ENCODE measurements around the gene ENPEP. TPM values are rescaled to one million over a fixed set of nuclear protein-coding genes. Genes with fewer than 3 reads are reported as not detected.

The ENPEP gene
- total RNA-seq, 1 experiment from 2014 or later: not detected

DNA sequence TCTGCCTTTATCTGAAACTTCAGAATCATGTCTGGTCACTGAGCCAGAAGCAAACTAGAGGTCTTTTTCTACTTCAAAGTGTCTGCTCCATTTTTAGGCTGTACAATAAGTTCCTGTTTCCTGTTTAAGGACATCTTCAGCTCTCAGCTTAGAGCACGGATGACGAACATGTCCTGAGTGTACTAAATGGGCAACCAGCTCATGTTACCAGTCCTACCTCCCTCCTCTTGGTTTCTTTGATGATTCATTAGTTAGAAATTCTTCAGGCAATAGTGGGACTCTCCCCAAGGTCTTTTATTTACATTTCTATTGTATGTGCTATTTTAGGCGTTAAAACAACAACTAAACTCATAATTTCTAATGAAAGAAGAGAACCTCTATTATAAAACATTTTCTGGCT lies 58.0 kb downstream of the ENPEP start:
- H3F3A ChIP-seq (ENCODE audit: low read length, unreplicated experiment): no peaks in the 10 kb centered on the region
- H3K4me2 ChIP-seq (ENCODE audit: low read length): 0 out of 2 replicates have a peak overlapping the region, but pooled peaks have one; percentile 17
- H3K4me3 ChIP-seq (ENCODE audit: low read length): no peak overlapping the region
- H3K9me2 ChIP-seq (replicated peaks; ENCODE audit: low read length): no peaks in the 10 kb centered on the region
- H3K9me3 ChIP-seq (ENCODE audit: low read length): 0 out of 2 replicates have a peak, but pooled peaks cover 15% of the 10 kb centered on the region
- H3K4me1 ChIP-seq (ENCODE audit: insufficient read depth, low read length): peaks cover 6% of the 10 kb centered on the region
- DNase-seq (peak; percentile 90), ATAC-seq (peak; percentile 100)
- ChIA-PET CTCF (interaction anchor here (0.5 to 1.3 kb wide), 2 partner anchors 52 to 60 kb away, joined by 5 to 6 read pairs; no protein-coding TSS in a partner anchor), POLR2A (ENCODE audit: unreplicated experiment) (no interaction called here)
- H3K27ac ChIP-seq (ENCODE audit: low read length): peak overlapping the region; percentile 83
- BruUV-seq (replicated peaks): no TSS peak
- no peaks in the 10 kb centered on the region for H3K36me3 ChIP-seq (ENCODE audit: low read depth, low read length)
- H3K9ac ChIP-seq (ENCODE audit: low read length): no peak overlapping the region
- no peaks in the 10 kb centered on the region for H3K27me3 ChIP-seq (ENCODE audit: low read length)
- intact Hi-C loops (cut with micrococcal nuclease): loop anchor here (5.0 kb wide), 1 partner anchor 53 kb away; no protein-coding TSS in a partner anchor
- no peaks in the 10 kb centered on the region for H3K79me2 ChIP-seq (ENCODE audit: low read length)
- no peaks in the 10 kb centered on the region for H4K20me1 ChIP-seq (ENCODE audit: low read length)
- TF ChIP-seq CTCF (conservative IDR thresholded peaks at IDR 0.05; ENCODE audit: low read depth, low read length) (no peak), EZH2 (IDR thresholded peaks at IDR 0.05; ENCODE audit: low read length, unreplicated experiment) (no peak), EZH2phosphoT487 (IDR thresholded peaks at IDR 0.05; ENCODE audit: borderline replicate concordance, low read length) (no peak)
- no peak overlapping the region; the same call in 1 of the 2 replicates for H2AFZ ChIP-seq (ENCODE audit: low read length)

DNA sequence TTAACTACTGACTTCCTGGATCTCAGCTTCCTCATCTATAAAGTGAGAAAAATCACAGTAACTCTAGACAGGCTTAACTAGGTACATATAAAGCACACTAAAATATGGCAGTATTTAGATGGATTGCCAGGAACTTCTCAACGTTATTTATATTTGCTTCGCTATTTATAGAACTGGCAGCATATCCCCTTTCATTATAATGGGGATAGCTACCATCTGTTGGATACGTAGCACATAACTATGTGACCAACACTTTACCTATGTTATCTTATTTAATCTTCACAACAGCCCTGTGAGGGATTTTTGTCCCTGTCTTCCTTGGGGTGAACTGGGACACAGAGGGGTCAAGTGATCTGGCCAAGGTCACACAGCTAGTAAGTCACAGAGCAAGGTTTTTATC lies 64.6 kb downstream of the ENPEP start:
- Histone ChIP-seq H3K4me2 (ENCODE audit: low read length) (peak overlapping the region; percentile 50), H2AFZ (ENCODE audit: low read length) (0 out of 2 replicates have a peak overlapping the region, but pooled peaks have one; percentile 2), H4K20me1 (ENCODE audit: low read length) (no peaks in the 10 kb centered on the region), H3K36me3 (ENCODE audit: low read depth, low read length) (no peaks in the 10 kb centered on the region), H3K9me2 (replicated peaks; ENCODE audit: low read length) (no peaks in the 10 kb centered on the region), H3F3A (ENCODE audit: low read length, unreplicated experiment) (peaks cover 4% of the 10 kb centered on the region), H3K27me3 (ENCODE audit: low read length) (no peaks in the 10 kb centered on the region), H3K4me3 (ENCODE audit: low read length) (peak overlapping the region; percentile 29; the same call in 1 of the 2 replicates), H3K9me3 (ENCODE audit: low read length) (no peaks in the 10 kb centered on the region), H3K9ac (ENCODE audit: low read length) (peak overlapping the region; percentile 26), H3K27ac (ENCODE audit: low read length) (peak overlapping the region; percentile 79), H3K79me2 (ENCODE audit: low read length) (no peaks in the 10 kb centered on the region), H3K4me1 (ENCODE audit: insufficient read depth, low read length) (peaks cover 21% of the 10 kb centered on the region)
- TF ChIP-seq EZH2phosphoT487 (IDR thresholded peaks at IDR 0.05; ENCODE audit: borderline replicate concordance, low read length): no peak
- TF ChIP-seq CTCF (conservative IDR thresholded peaks at IDR 0.05; ENCODE audit: low read depth, low read length): no peak
- no peak for TF ChIP-seq EZH2 (IDR thresholded peaks at IDR 0.05; ENCODE audit: low read length, unreplicated experiment)
- intact Hi-C loops (cut with micrococcal nuclease): no loop called here
- ChIA-PET CTCF (interaction anchor here (0.7 kb wide), 1 partner anchor 220 kb away, joined by 3 read pairs; no protein-coding TSS in a partner anchor), POLR2A (ENCODE audit: unreplicated experiment) (no interaction called here)
- DNase-seq (peak; percentile 8), ATAC-seq (peak; percentile 15; the same call in 1 of the 2 replicates)
- BruUV-seq (replicated peaks): no TSS peak

GRCh38 chr4:110540982-110541451 lies 65.1 kb downstream of the ENPEP start:
- CTCF ChIA-PET: interaction anchor here (0.7 kb wide), 1 partner anchor 221 kb away, joined by 3 read pairs; no protein-coding TSS in a partner anchor
- Histone ChIP-seq H3K9me3 (ENCODE audit: low read length) (no peaks in the 10 kb centered on the region), H3F3A (ENCODE audit: low read length, unreplicated experiment) (peaks cover 4% of the 10 kb centered on the region), H3K27me3 (ENCODE audit: low read length) (no peaks in the 10 kb centered on the region), H3K79me2 (ENCODE audit: low read length) (no peaks in the 10 kb centered on the region), H3K9me2 (replicated peaks; ENCODE audit: low read length) (no peaks in the 10 kb centered on the region), H4K20me1 (ENCODE audit: low read length) (no peaks in the 10 kb centered on the region), H3K27ac (ENCODE audit: low read length) (peak overlapping the region; percentile 79), H3K36me3 (ENCODE audit: low read depth, low read length) (no peaks in the 10 kb centered on the region), H3K4me1 (ENCODE audit: insufficient read depth, low read length) (peaks cover 21% of the 10 kb centered on the region), H3K4me3 (ENCODE audit: low read length) (peak overlapping the region; percentile 29; the same call in 1 of the 2 replicates), H2AFZ (ENCODE audit: low read length) (0 out of 2 replicates have a peak overlapping the region, but pooled peaks have one; percentile 2), H3K9ac (ENCODE audit: low read length) (peak overlapping the region; percentile 26), H3K4me2 (ENCODE audit: low read length) (peak overlapping the region; percentile 52)
- TF ChIP-seq CTCF (conservative IDR thresholded peaks at IDR 0.05; ENCODE audit: low read depth, low read length) (no peak), EZH2phosphoT487 (IDR thresholded peaks at IDR 0.05; ENCODE audit: borderline replicate concordance, low read length) (no peak), EZH2 (IDR thresholded peaks at IDR 0.05; ENCODE audit: low read length, unreplicated experiment) (no peak)
- ATAC-seq: peak; percentile 88
- POLR2A ChIA-PET (ENCODE audit: unreplicated experiment): no interaction called here
- DNase-seq: peak; percentile 90
- intact Hi-C loops (cut with micrococcal nuclease): no loop called here
- no TSS peak for BruUV-seq (replicated peaks)

Data from PC-3 (cell line).